B cell (primary cell): ENCODE measurements around the gene GPLD1.

Experiments
- CTCF ChIP-seq: fragments of 200-600 bp; IDR thresholded peaks from one replicate; pipeline ENCODE4 v1.8.0; 2022; ENCODE audit warnings: antibody characterized with exemption, mild to moderate bottlenecking
- EZH2 ChIP-seq: IDR thresholded peaks from 2 replicates; pipeline ENCODE4 v1.6.1; 2012; ENCODE audit warnings: borderline replicate concordance, low read depth, mild to moderate bottlenecking, moderate library complexity, low read length; ENCODE audit not compliant: insufficient read depth, poor library complexity, severe bottlenecking

GRCh38 chr6:24529985-24530384 lies 40.6 kb upstream of the GPLD1 start:
- TF ChIP-seq CTCF = no peak
- TF ChIP-seq EZH2 = no peak
